C4-2B (cell line): ENCODE results near the gene LARP4B.

Experiments
- CTCF ChIP-seq: fragments of 450-650 bp; conservative IDR thresholded peaks from 2 replicates; pipeline ENCODE4 v1.5.1; 2017; ENCODE audit warnings: mild to moderate bottlenecking
- ZFX ChIP-seq: fragments of 450-650 bp; IDR thresholded peaks from 2 replicates; pipeline ENCODE4 v1.6.1; 2017

- TF ChIP-seq CTCF, result no peak
- no peak for TF ChIP-seq ZFX
These were observed 7.0 kb downstream of the LARP4B start for GRCh38 chr10:924524-924859.
